ENCODE measurements around the gene ATP2B1. TPM values are rescaled to one million over a fixed set of nuclear protein-coding genes. Genes with fewer than 3 reads are reported as not detected.

The ATP2B1 gene
- total and polyA plus RNA-seq, 2 donors (not counting 1 experiment from before 2014, with no cell fraction given) = 26.1 to 238 TPM

DNA sequence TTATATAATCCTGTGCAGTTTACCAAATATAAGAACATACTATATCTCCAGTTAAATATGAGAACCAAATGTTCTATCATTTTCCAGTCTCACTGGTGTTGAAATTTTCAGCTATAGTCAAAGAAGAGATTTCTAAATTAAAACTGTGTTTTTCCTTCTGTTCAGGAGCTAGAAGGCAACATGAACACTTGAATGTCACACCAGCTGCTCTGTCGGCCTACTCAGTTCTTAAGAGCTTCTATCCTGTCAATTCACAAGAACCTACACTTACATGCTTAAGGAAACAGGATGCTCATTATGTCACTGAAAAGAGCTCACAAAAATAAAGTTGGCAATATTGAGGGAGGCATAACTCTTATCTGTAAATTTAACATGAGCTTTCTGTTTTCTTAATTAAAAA, 43.1 kb downstream of the ATP2B1 start:
- Histone ChIP-seq H4K20me1 (ENCODE audit: control insufficient read depth, insufficient read depth, low read length, poor library complexity, severe bottlenecking) (peaks cover 51% of the 10 kb centered on the region), H3K9me3 (ENCODE audit: control extremely low read depth in 1 of 3, control insufficient read depth in 2 of 3, insufficient read depth in 1 of 3, low read length in 2 of 3) (no peaks in the 10 kb centered on the region), H3K27me3 (replicated peaks in 1 of 4; ENCODE audit: control extremely low read depth in 1 of 4, control insufficient read depth in 3 of 4, insufficient read depth in 4 of 4, low read length in 3 of 4) (no peaks in the 10 kb centered on the region), H2AFZ (ENCODE audit: insufficient read depth, low read depth, low read length, poor library complexity, severe bottlenecking) (no peak overlapping the region), H3K4me2 (replicated peaks; ENCODE audit: low read depth, low read length, poor library complexity, severe bottlenecking) (peak overlapping the region; percentile 3), H3K27ac (ENCODE audit: low read length in 2 of 2) (peak overlapping the region in 1 of 2 donors; percentile 58), H3K4me3 (ENCODE audit: control extremely low read depth in 1 of 5, extremely low read depth in 1 of 5, insufficient read depth in 1 of 5, low read depth in 2 of 5, low read length in 4 of 5) (no peak overlapping the region), H3K36me3 (replicated peaks in 1 of 2; ENCODE audit: control extremely low read depth in 1 of 2, control insufficient read depth in 1 of 2, extremely low read depth in 1 of 2, insufficient read depth in 2 of 2, low read length in 1 of 2) (peaks cover 3 to 7% of the 10 kb centered on the region in 2 experiments), H3K9ac (ENCODE audit: low read length) (no peak overlapping the region), H3K79me2 (ENCODE audit: control insufficient read depth, insufficient read depth, low read length) (peaks cover 98% of the 10 kb centered on the region), H3K4me1 (ENCODE audit: control insufficient read depth in 2 of 2, insufficient read depth in 2 of 2, low read length in 2 of 2) (peaks cover 46 to 75% of the 10 kb centered on the region in 2 donors)
- no peak for ATAC-seq (ENCODE audit: low read depth)
- no peak for DNase-seq
- no peaks in the 10 kb centered on the region for H3K27me3 Mint-ChIP-seq
- peaks cover 78% of the 10 kb centered on the region for H3K4me1 Mint-ChIP-seq
- no CpG with 5 or more reads among the region's 1 CpG for WGBS (ENCODE audit: insufficient coverage)
- H3K9me3 Mint-ChIP-seq (ENCODE audit: insufficient read depth) = no peaks in the 10 kb centered on the region
- POLR2A ChIA-PET = no interaction called here
- H3K4me3 Mint-ChIP-seq = peak overlapping the region; percentile 4
- no peak for TF ChIP-seq EZH2 (IDR thresholded peaks at IDR 0.05; ENCODE audit: borderline replicate concordance, insufficient read depth, low read depth, low read length, poor library complexity, severe bottlenecking)
- TF ChIP-seq, protein P1, sequence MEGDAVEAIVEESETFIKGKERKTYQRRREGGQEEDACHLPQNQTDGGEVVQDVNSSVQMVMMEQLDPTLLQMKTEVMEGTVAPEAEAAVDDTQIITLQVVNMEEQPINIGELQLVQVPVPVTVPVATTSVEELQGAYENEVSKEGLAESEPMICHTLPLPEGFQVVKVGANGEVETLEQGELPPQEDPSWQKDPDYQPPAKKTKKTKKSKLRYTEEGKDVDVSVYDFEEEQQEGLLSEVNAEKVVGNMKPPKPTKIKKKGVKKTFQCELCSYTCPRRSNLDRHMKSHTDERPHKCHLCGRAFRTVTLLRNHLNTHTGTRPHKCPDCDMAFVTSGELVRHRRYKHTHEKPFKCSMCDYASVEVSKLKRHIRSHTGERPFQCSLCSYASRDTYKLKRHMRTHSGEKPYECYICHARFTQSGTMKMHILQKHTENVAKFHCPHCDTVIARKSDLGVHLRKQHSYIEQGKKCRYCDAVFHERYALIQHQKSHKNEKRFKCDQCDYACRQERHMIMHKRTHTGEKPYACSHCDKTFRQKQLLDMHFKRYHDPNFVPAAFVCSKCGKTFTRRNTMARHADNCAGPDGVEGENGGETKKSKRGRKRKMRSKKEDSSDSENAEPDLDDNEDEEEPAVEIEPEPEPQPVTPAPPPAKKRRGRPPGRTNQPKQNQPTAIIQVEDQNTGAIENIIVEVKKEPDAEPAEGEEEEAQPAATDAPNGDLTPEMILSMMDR (IDR thresholded peaks at IDR 0.05) = no peak
- H3K27ac Mint-ChIP-seq = no peak overlapping the region
- CTCF ChIA-PET = interaction anchor here (0.9 to 1.3 kb wide), 3 partner anchors 11 to 437 kb away, joined by 3 to 5 read pairs (median 3); no protein-coding TSS in a partner anchor
- intact Hi-C loops (cut with micrococcal nuclease) = no loop called here

DNA sequence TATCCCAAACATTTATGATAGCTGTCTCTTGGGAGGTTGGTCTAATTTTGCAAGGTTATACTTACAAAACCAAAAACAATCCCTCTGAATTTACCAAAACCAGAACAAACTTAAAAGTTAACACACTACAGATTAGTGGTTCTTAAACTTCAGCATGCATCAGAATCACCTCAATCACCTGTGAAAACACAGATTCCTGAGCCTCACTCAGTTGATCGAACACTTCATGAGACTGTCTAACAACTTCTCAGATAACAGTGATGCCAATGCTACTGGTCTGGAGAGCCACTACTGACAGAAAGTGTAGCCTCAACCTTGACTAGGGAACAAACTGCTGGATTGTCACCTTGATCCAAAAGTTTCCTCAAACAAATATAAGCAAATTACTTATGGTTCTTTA, 44.2 kb downstream of the ATP2B1 start:
- ChIA-PET CTCF (interaction anchor here (0.8 to 1.7 kb wide), 3 partner anchors 10 to 437 kb away, joined by 3 read pairs; no protein-coding TSS in a partner anchor), POLR2A (no interaction called here)
- Histone ChIP-seq H3K79me2 (ENCODE audit: control insufficient read depth, insufficient read depth, low read length) (peaks cover 98% of the 10 kb centered on the region), H2AFZ (ENCODE audit: insufficient read depth, low read depth, low read length, poor library complexity, severe bottlenecking) (no peak overlapping the region), H3K4me2 (replicated peaks; ENCODE audit: low read depth, low read length, poor library complexity, severe bottlenecking) (peak overlapping the region; percentile 35), H3K4me3 (ENCODE audit: control extremely low read depth in 1 of 5, extremely low read depth in 1 of 5, insufficient read depth in 1 of 5, low read depth in 2 of 5, low read length in 4 of 5) (no peak overlapping the region), H3K9me3 (ENCODE audit: control extremely low read depth in 1 of 3, control insufficient read depth in 2 of 3, insufficient read depth in 1 of 3, low read length in 2 of 3) (no peaks in the 10 kb centered on the region), H3K4me1 (ENCODE audit: control insufficient read depth in 2 of 2, insufficient read depth in 2 of 2, low read length in 2 of 2) (peaks cover 46 to 74% of the 10 kb centered on the region in 2 donors), H3K27me3 (replicated peaks in 1 of 4; ENCODE audit: control extremely low read depth in 1 of 4, control insufficient read depth in 3 of 4, insufficient read depth in 4 of 4, low read length in 3 of 4) (no peaks in the 10 kb centered on the region), H4K20me1 (ENCODE audit: control insufficient read depth, insufficient read depth, low read length, poor library complexity, severe bottlenecking) (peaks cover 45% of the 10 kb centered on the region), H3K27ac (ENCODE audit: low read length in 2 of 2) (peak overlapping the region in 1 of 2 donors; percentile 61), H3K9ac (ENCODE audit: low read length) (peak overlapping the region; percentile 5), H3K36me3 (replicated peaks in 1 of 2; ENCODE audit: control extremely low read depth in 1 of 2, control insufficient read depth in 1 of 2, extremely low read depth in 1 of 2, insufficient read depth in 2 of 2, low read length in 1 of 2) (peaks cover 3 to 4% of the 10 kb centered on the region in 2 experiments)
- Mint-ChIP-seq H3K27ac (peak overlapping the region; percentile 21), H3K4me3 (no peak overlapping the region), H3K27me3 (no peaks in the 10 kb centered on the region), H3K9me3 (ENCODE audit: insufficient read depth) (no peaks in the 10 kb centered on the region), H3K4me1 (peaks cover 79% of the 10 kb centered on the region)
- 100% methylated on average over 1 of the region's 1 CpG for WGBS (ENCODE audit: insufficient coverage)
- ATAC-seq (ENCODE audit: low read depth) (no peak), DNase-seq (no peak)
- intact Hi-C loops (cut with micrococcal nuclease) = loop anchor here (5.0 kb wide), 1 partner anchor 37 kb away; no protein-coding TSS in a partner anchor
- TF ChIP-seq, protein P1 (IDR thresholded peaks at IDR 0.05) = no peak
- TF ChIP-seq EZH2 (IDR thresholded peaks at IDR 0.05; ENCODE audit: borderline replicate concordance, insufficient read depth, low read depth, low read length, poor library complexity, severe bottlenecking) = no peak
